CD14-positive monocyte (primary cell): ENCODE measurements around the gene EGFLAM. TPM values are rescaled to one million over a fixed set of nuclear protein-coding genes. Genes with fewer than 3 reads are reported as not detected.

ENCODE experiments used
- DNase-seq, 3 donors: peaks; one replicate each; pipeline ENCODE4 v3.0.0-alpha.2; 2011 to 2022
- H2AFZ ChIP-seq: 2 replicates; pipeline ENCODE4 v1.6.0; 2012; ENCODE audit warnings: mild to moderate bottlenecking, low read depth, low read length, inconsistent platforms; ENCODE audit not compliant: insufficient read depth, poor library complexity, severe bottlenecking
- H3K27ac ChIP-seq, 2 donors: 1 replicate in 1 of 2; 2 replicates in 1 of 2; pipeline ENCODE4 v1.5.1; 2012 to 2013; ENCODE audit warnings: low read length in 2 of 2, control low read depth in 1 of 2, inconsistent platforms in 1 of 2, low read depth in 1 of 2, mild to moderate bottlenecking in 1 of 2
- H3K27me3 ChIP-seq, 2 donors: one replicate each; pipeline versions ENCODE4 v1.6.0 to v1.6.1; 2011 to 2013; ENCODE audit warnings: low read length in 2 of 2; ENCODE audit not compliant: control insufficient read depth in 2 of 2, insufficient read depth in 2 of 2
- H3K36me3 ChIP-seq, 2 donors: replicated peaks in 1 of 2; 1 replicate in 1 of 2; 2 replicates in 1 of 2; pipeline versions ENCODE4 v1.5.1 to v1.6.1; 2012 to 2013; ENCODE audit warnings: low read length in 2 of 2, control low read depth in 1 of 2, inconsistent platforms in 1 of 2, mild to moderate bottlenecking in 1 of 2; ENCODE audit not compliant: insufficient read depth in 2 of 2, control insufficient read depth in 1 of 2
- H3K4me1 ChIP-seq, 2 donors: 1 replicate in 1 of 2; 2 replicates in 1 of 2; pipeline versions ENCODE4 v1.5.1 to v1.6.1; 2012 to 2013; ENCODE audit warnings: low read length in 2 of 2, control low read depth in 1 of 2, inconsistent platforms in 1 of 2, mild to moderate bottlenecking in 1 of 2, moderate library complexity in 1 of 2; ENCODE audit not compliant: insufficient read depth in 2 of 2, control insufficient read depth in 1 of 2
- H3K4me2 ChIP-seq: replicated peaks from 2 replicates; pipeline ENCODE3; 2012; ENCODE audit warnings: low read length, moderate library complexity, mild to moderate bottlenecking; ENCODE audit not compliant: poor library complexity, severe bottlenecking; ENCODE audit errors: extremely low read depth
- H3K4me3 ChIP-seq, 3 experiments: fragments of 200-600 bp in 1 of 3; sonication (generic) in 1 of 3; replicated peaks in 1 of 3; 1 replicate in 2 of 3; 2 replicates in 1 of 3; pipeline ENCODE4 v1.5.1; 2011 to 2013; ENCODE audit warnings: low read length in 3 of 3, mild to moderate bottlenecking in 3 of 3, control low read depth in 2 of 3, low read depth in 2 of 3, inconsistent platforms in 1 of 3, moderate library complexity in 1 of 3
- H3K79me2 ChIP-seq: 2 replicates; pipeline ENCODE4 v1.6.0; 2012; ENCODE audit warnings: mild to moderate bottlenecking, control low read depth, inconsistent platforms, low read length, moderate library complexity; ENCODE audit not compliant: insufficient read depth
- H3K9ac ChIP-seq: 2 replicates; pipeline ENCODE4 v1.6.0; 2017; ENCODE audit warnings: low read length, mild to moderate bottlenecking; ENCODE audit not compliant: insufficient read depth, poor library complexity, severe bottlenecking
- H3K9me3 ChIP-seq, 2 donors: replicated peaks in 1 of 2; 1 replicate in 1 of 2; 2 replicates in 1 of 2; pipeline versions ENCODE4 v1.5.1 to v1.6.1; 2012 to 2013; ENCODE audit warnings: low read length in 2 of 2, control low read depth in 1 of 2; ENCODE audit not compliant: control insufficient read depth in 1 of 2, insufficient read depth in 1 of 2
- H4K20me1 ChIP-seq: 2 replicates; pipeline ENCODE4 v1.6.0; 2012; ENCODE audit warnings: mild to moderate bottlenecking, low read length, control low read depth, moderate library complexity; ENCODE audit not compliant: insufficient read depth
- H3K27ac Mint-ChIP-seq, 7 donors: one replicate each; pipeline ENCODE4 v1.8.0; 2020; ENCODE audit warnings: mild to moderate bottlenecking in 7 of 7, mixed read lengths in 7 of 7, moderate library complexity in 6 of 7, inconsistent platforms in 2 of 7
- H3K27me3 Mint-ChIP-seq, 3 donors: one replicate each; pipeline ENCODE4 v1.8.0; 2021 to 2022; ENCODE audit warnings: low read depth in 3 of 3, mild to moderate bottlenecking in 3 of 3, mixed read lengths in 3 of 3, moderate library complexity in 3 of 3, inconsistent platforms in 1 of 3
- H3K36me3 Mint-ChIP-seq, 2 donors: one replicate each; pipeline ENCODE4 v1.8.0; 2020; ENCODE audit warnings: mixed read lengths in 2 of 2, inconsistent platforms in 1 of 2, mild to moderate bottlenecking in 1 of 2
- H3K4me1 Mint-ChIP-seq: one replicate; pipeline ENCODE4 v1.8.0; 2020; ENCODE audit warnings: mild to moderate bottlenecking, mixed read lengths
- H3K4me3 Mint-ChIP-seq, 2 donors: one replicate each; pipeline ENCODE4 v1.8.0; 2020; ENCODE audit warnings: mild to moderate bottlenecking in 2 of 2, mixed read lengths in 2 of 2, moderate library complexity in 1 of 2
- H3K9me3 Mint-ChIP-seq, 7 donors: one replicate each; pipeline ENCODE4 v1.8.0; 2020 to 2022; ENCODE audit warnings: mixed read lengths in 7 of 7, mild to moderate bottlenecking in 6 of 7, moderate library complexity in 6 of 7, inconsistent platforms in 2 of 7
- CTCF ChIP-seq: fragments of 200-600 bp; IDR thresholded peaks from one replicate; pipeline ENCODE4 v1.8.0; 2022; ENCODE audit warnings: antibody characterized with exemption, mild to moderate bottlenecking
- WGBS: methylation state at CpG from one replicate; pipeline ENCODE4 v1.1.5; 2013; ENCODE audit warnings: missing lambda C conversion rate; ENCODE audit not compliant: insufficient coverage; 5-methylcytosine and 5-hydroxymethylcytosine counted together
- intact Hi-C, 2 donors: fragments of 100-400 bp; cut with micrococcal nuclease; formaldehyde crosslinking; loops; one replicate each; pipeline versions ENCODE4 v1.15.0 to v1.15.1; 2023
- polyA plus RNA-seq, 3 donors: library from polyadenylated mRNA; depleted of rRNA in 1 of 3; unstranded in 2 of 3; stranded (reverse) in 1 of 3; fragments of 300-500 nt in 2 of 3; fragments of >200 nt in 1 of 3; fragmentation: Illumina TruSeq in 2 of 3; gene quantifications; 1 replicate in 2 of 3; 2 replicates in 1 of 3; pipeline ENCODE4 v1.2.3, GENCODE V29; 2012 to 2021

EGFLAM gene
- polyA plus RNA-seq, 3 donors = not detected

GRCh38 chr5:38297830-38298608, 39.7 kb downstream of the EGFLAM start:
- DNase-seq = no peak
- Histone ChIP-seq H2AFZ (no peak overlapping the region), H3K4me1 (no peaks in the 10 kb centered on the region), H3K4me2 (no peak overlapping the region), H3K27me3 (no peaks in the 10 kb centered on the region), H3K79me2 (no peaks in the 10 kb centered on the region), H3K27ac (no peak overlapping the region), H3K9ac (no peak overlapping the region), H3K4me3 (no peak overlapping the region), H3K9me3 (no peaks in the 10 kb centered on the region), H3K36me3 (no peaks in the 10 kb centered on the region), H4K20me1 (no peaks in the 10 kb centered on the region)
- 33% methylated on average over 6 of the region's 8 CpGs for WGBS
- Mint-ChIP-seq H3K27ac (no peak overlapping the region), H3K4me3 (no peak overlapping the region), H3K36me3 (no peaks in the 10 kb centered on the region), H3K9me3 (peaks cover 0 to 12% (median 5%) of the 10 kb centered on the region in 7 donors), H3K27me3 (peaks cover 0 to 2% (median 2%) of the 10 kb centered on the region in 3 donors), H3K4me1 (no peaks in the 10 kb centered on the region)
- TF ChIP-seq CTCF = no peak
- intact Hi-C loops = no loop called here

GRCh38 chr5:38299585-38299984, 41.2 kb downstream of the EGFLAM start:
- no peak for TF ChIP-seq CTCF
- no peak overlapping the region for H3K27ac ChIP-seq
- H3K9ac ChIP-seq = no peak overlapping the region
- no peaks in the 10 kb centered on the region for H3K27me3 ChIP-seq
- peaks cover 2 to 17% (median 6%) of the 10 kb centered on the region in 7 donors for H3K9me3 Mint-ChIP-seq
- H3K27ac Mint-ChIP-seq = no peak overlapping the region
- H4K20me1 ChIP-seq = no peaks in the 10 kb centered on the region
- no peak overlapping the region for H3K4me3 Mint-ChIP-seq
- H3K4me3 ChIP-seq = no peak overlapping the region
- intact Hi-C loops = no loop called here
- H3K79me2 ChIP-seq = no peaks in the 10 kb centered on the region
- H2AFZ ChIP-seq = no peak overlapping the region
- no peak overlapping the region for H3K4me2 ChIP-seq
- no peaks in the 10 kb centered on the region for H3K4me1 Mint-ChIP-seq
- no CpG with 5 or more reads among the region's 1 CpG for WGBS
- peaks cover 0 to 4% of the 10 kb centered on the region in 2 donors for H3K9me3 ChIP-seq
- H3K27me3 Mint-ChIP-seq = peaks cover 0 to 2% (median 2%) of the 10 kb centered on the region in 3 donors
- DNase-seq = no peak
- no peaks in the 10 kb centered on the region for H3K36me3 ChIP-seq
- no peaks in the 10 kb centered on the region for H3K36me3 Mint-ChIP-seq
- no peaks in the 10 kb centered on the region for H3K4me1 ChIP-seq
